GM23338 (cell line): ENCODE measurements around the gene GRK4. TPM values are rescaled to one million over a fixed set of nuclear protein-coding genes. Genes with fewer than 3 reads are reported as not detected.

Source experiments
- ATAC-seq: fragments of 200-7000 bp; cut with Tn5 transposase; 3 replicates; pipeline ENCODE4 v1.9.1; 2020
- DNase-seq: peaks from one replicate; pipeline ENCODE4 v3.0.0-alpha.2; 2015; ENCODE audit warnings: low spot score
- H2AFZ ChIP-seq: fragments of 200-600 bp; sonication (generic); 2 replicates; pipeline ENCODE4 v1.8.0; 2016; ENCODE audit warnings: antibody characterized with exemption, mild to moderate bottlenecking, moderate library complexity
- H3F3A ChIP-seq: fragments of 200-600 bp; sonication (generic); replicated peaks from 2 replicates; pipeline ENCODE4 v1.8.0; 2017; ENCODE audit warnings: antibody characterized with exemption, mixed run types, low read depth
- H3K27ac ChIP-seq: fragments of 200-600 bp; sonication (generic); 2 replicates; pipeline ENCODE4 v1.6.1; 2016; ENCODE audit warnings: low read depth
- H3K27me3 ChIP-seq: fragments of 200-600 bp; sonication (generic); 2 replicates; pipeline ENCODE4 v1.8.0; 2016; ENCODE audit warnings: mild to moderate bottlenecking, mixed run types, moderate library complexity; ENCODE audit not compliant: insufficient read depth
- H3K36me3 ChIP-seq: fragments of 200-600 bp; sonication (generic); 2 replicates; pipeline ENCODE4 v1.8.0; 2016; ENCODE audit warnings: mild to moderate bottlenecking; ENCODE audit not compliant: insufficient read depth
- H3K4me1 ChIP-seq: fragments of 200-600 bp; sonication (generic); 2 replicates; pipeline ENCODE4 v1.8.0; 2016; ENCODE audit warnings: mild to moderate bottlenecking, moderate library complexity; ENCODE audit not compliant: insufficient read depth
- H3K4me2 ChIP-seq: fragments of 200-600 bp; sonication (generic); 2 replicates; pipeline ENCODE4 v1.7.1; 2017; ENCODE audit warnings: mixed run types
- H3K4me3 ChIP-seq: fragments of 200-600 bp; sonication (generic); 2 replicates; pipeline ENCODE4 v1.6.1; 2016; ENCODE audit warnings: mixed run types
- H3K79me2 ChIP-seq: fragments of 200-600 bp; sonication (generic); replicated peaks from 2 replicates; pipeline ENCODE4 v1.8.0; 2017; ENCODE audit warnings: mild to moderate bottlenecking; ENCODE audit not compliant: insufficient read depth
- H3K9me2 ChIP-seq: fragments of 200-600 bp; sonication (generic); 2 replicates; pipeline ENCODE4 v1.8.0; 2017; ENCODE audit not compliant: insufficient read depth
- H4K20me1 ChIP-seq: fragments of 200-600 bp; sonication (generic); replicated peaks from 2 replicates; pipeline ENCODE4 v1.8.0; 2017; ENCODE audit warnings: mild to moderate bottlenecking; ENCODE audit not compliant: insufficient read depth
- H3K27ac Mint-ChIP-seq: 2 replicates; pipeline ENCODE4 v1.8.0; 2020; ENCODE audit warnings: inconsistent platforms, mild to moderate bottlenecking, moderate library complexity, mixed read lengths
- H3K27me3 Mint-ChIP-seq: 3 replicates; pipeline ENCODE4 v1.8.0; 2022; ENCODE audit warnings: low read depth, mild to moderate bottlenecking, moderate library complexity, mixed read lengths, inconsistent platforms; ENCODE audit not compliant: insufficient read depth, poor library complexity
- H3K36me3 Mint-ChIP-seq: 3 replicates; pipeline ENCODE4 v1.8.0; 2021; ENCODE audit warnings: low read depth, mild to moderate bottlenecking, inconsistent platforms, moderate library complexity, mixed read lengths
- H3K4me1 Mint-ChIP-seq: 3 replicates; pipeline ENCODE4 v1.8.0; 2020; ENCODE audit warnings: mild to moderate bottlenecking, inconsistent platforms, mixed read lengths
- H3K4me3 Mint-ChIP-seq: 3 replicates; pipeline ENCODE4 v1.8.0; 2021; ENCODE audit warnings: moderate library complexity, mild to moderate bottlenecking, inconsistent platforms, mixed read lengths
- H3K9me3 Mint-ChIP-seq: 3 replicates; pipeline ENCODE4 v1.8.0; 2020; ENCODE audit warnings: moderate library complexity, mild to moderate bottlenecking, inconsistent platforms, mixed read lengths
- CREB1 ChIP-seq: fragments of 250-450 bp; sonication (Bioruptor Pico); IDR thresholded peaks from 2 replicates; pipeline ENCODE4 v1.5.0; 2020; ENCODE audit warnings: low read depth, mild to moderate bottlenecking, moderate library complexity
- CTCF ChIP-seq, 2 experiments: fragments of 200-600 bp in 1 of 2; sonication (generic) in 1 of 2; conservative IDR thresholded peaks; 2 replicates each; pipeline versions ENCODE4 v1.5.1 to v1.6.1; 2016 to 2017; ENCODE audit warnings: antibody characterized with exemption in 2 of 2, low read depth in 2 of 2, mild to moderate bottlenecking in 2 of 2, moderate library complexity in 1 of 2
- ETS1 ChIP-seq: IDR thresholded peaks from 2 replicates; pipeline ENCODE4 v1.6.1; 2016; ENCODE audit warnings: antibody characterized with exemption
- EZH2 ChIP-seq: fragments of 200-600 bp; sonication (generic); IDR thresholded peaks from one replicate; pipeline ENCODE4 v1.8.0; 2017; ENCODE audit warnings: antibody characterized with exemption, mild to moderate bottlenecking, low read depth; ENCODE audit not compliant: unreplicated experiment
- EZH2phosphoT487 ChIP-seq: fragments of 200-600 bp; sonication (generic); IDR thresholded peaks from one replicate; pipeline ENCODE4 v1.8.1; 2018; ENCODE audit warnings: antibody characterized with exemption; ENCODE audit not compliant: unreplicated experiment
- JUNB ChIP-seq: IDR thresholded peaks from one replicate; pipeline ENCODE4 v1.6.1; 2016; ENCODE audit warnings: antibody characterized with exemption; ENCODE audit not compliant: unreplicated experiment
- NANOG ChIP-seq: IDR thresholded peaks from 2 replicates; pipeline ENCODE4 v1.6.1; 2016; ENCODE audit warnings: antibody characterized with exemption, borderline replicate concordance
- POLR2AphosphoS5 ChIP-seq: IDR thresholded peaks from 2 replicates; pipeline ENCODE4 v1.6.1; 2016; ENCODE audit warnings: antibody characterized with exemption, low read depth
- REST ChIP-seq: IDR thresholded peaks from one replicate; pipeline ENCODE4 v1.6.1; 2018; ENCODE audit warnings: antibody characterized with exemption; ENCODE audit not compliant: unreplicated experiment
- STAT1 ChIP-seq: IDR thresholded peaks from one replicate; pipeline ENCODE4 v1.6.1; 2016; ENCODE audit warnings: antibody characterized with exemption; ENCODE audit not compliant: unreplicated experiment
- ZNF114 ChIP-seq: fragments of 250-450 bp; sonication (Bioruptor Pico); IDR thresholded peaks from 2 replicates; pipeline ENCODE4 v1.5.0; 2020; ENCODE audit warnings: mild to moderate bottlenecking, moderate library complexity
- ZNF331 ChIP-seq: fragments of 250-450 bp; sonication (Bioruptor Pico); IDR thresholded peaks from 2 replicates; pipeline ENCODE4 v1.5.0; 2020; ENCODE audit warnings: low read depth, mild to moderate bottlenecking, moderate library complexity
- ZNF462 ChIP-seq: fragments of 250-450 bp; sonication (Bioruptor Pico); IDR thresholded peaks from 2 replicates; pipeline ENCODE4 v1.5.0; 2020; ENCODE audit warnings: mild to moderate bottlenecking, moderate library complexity
- polyA plus RNA-seq: library from polyadenylated mRNA; unstranded; fragments of >200 nt; fragmentation: Nextera tagmentation; extraction: Ambion mirVana; gene quantifications from 2 replicates; pipeline ENCODE4 v1.2.1, GENCODE V29; 2016
- total RNA-seq: library from RNA; depleted of rRNA; stranded (reverse); fragments of >200 nt; shearing (Covaris generic); gene quantifications from 2 replicates; pipeline ENCODE4 v1.2.3, GENCODE V29; 2014

The GRK4 gene
- total and polyA plus RNA-seq, 2 experiments from 2014 or later, result 1.3 to 1.4 TPM

GRCh38 chr4:3075652-3075981 lies 112.2 kb downstream of the GRK4 start:
- H3K79me2 ChIP-seq, result peaks cover 51% of the 10 kb centered on the region
- no peaks in the 10 kb centered on the region for H3K36me3 ChIP-seq
- Mint-ChIP-seq H3K36me3 (no peaks in the 10 kb centered on the region; the same call in 2 of the 3 replicates), H3K27ac (peak overlapping the region; percentile 99; the same call in 1 of the 2 replicates), H3K9me3 (no peaks in the 10 kb centered on the region), H3K4me1 (peaks cover 11% of the 10 kb centered on the region), H3K27me3 (peaks cover 5% of the 10 kb centered on the region), H3K4me3 (peak overlapping the region; percentile 98)
- no peaks in the 10 kb centered on the region for H3F3A ChIP-seq
- peak overlapping the region; percentile 83 for H3K27ac ChIP-seq
- H3K9me2 ChIP-seq, result no peaks in the 10 kb centered on the region
- ATAC-seq (no peak), DNase-seq (no peak)
- TF ChIP-seq CREB1 (no peak), ZNF331 (CRISPR knock-in tag) (no peak), JUNB (no peak), ZNF114 (CRISPR knock-in tag) (no peak), STAT1 (no peak), EZH2 (no peak), CTCF (conservative IDR thresholded peaks at IDR 0.05; ENCODE audit: low read depth in 2 of 2) (no peak), ZNF462 (CRISPR knock-in tag) (no peak), POLR2AphosphoS5 (no peak), REST (no peak), NANOG (no peak), ETS1 (no peak), EZH2phosphoT487 (no peak)
- H2AFZ ChIP-seq, result no peak overlapping the region
- no peaks in the 10 kb centered on the region for H3K27me3 ChIP-seq
- H3K4me3 ChIP-seq, result peak overlapping the region; percentile 76
- H3K4me2 ChIP-seq, result peak overlapping the region; percentile 76
- peaks cover 33% of the 10 kb centered on the region for H4K20me1 ChIP-seq
- peaks cover 12% of the 10 kb centered on the region for H3K4me1 ChIP-seq
